CD4-positive, alpha-beta T cell (primary cell): ENCODE results near the gene PLCB2. TPM values are rescaled to one million over a fixed set of nuclear protein-coding genes. Genes with fewer than 3 reads are reported as not detected.

Source experiments
- ATAC-seq: fragments of 200-7000 bp; cut with Tn5 transposase; one replicate; pipeline ENCODE4 v1.10.0; 2022; ENCODE audit warnings: mild to moderate bottlenecking; ENCODE audit not compliant: poor library complexity
- CTCF ChIA-PET: fragments of 350-600 bp; sonication (Branson Sonifier 250); formaldehyde crosslinking; loops from one replicate; lab custom pipeline; 2021; ENCODE audit warnings: antibody characterized with exemption, inconsistent platforms; lab: Charles Lee
- POLR2A ChIA-PET: fragments of 350-600 bp; sonication (Branson Sonifier 250); formaldehyde crosslinking; loops from one replicate; lab custom pipeline; 2021; ENCODE audit warnings: antibody characterized with exemption, inconsistent platforms; lab: Charles Lee
- DNase-seq, 14 experiments: peaks; one replicate each; pipeline ENCODE4 v3.0.0-alpha.2; 2013 to 2020; ENCODE audit warnings: mixed read lengths in 2 of 14
- H3K27ac ChIP-seq, 2 donors: one replicate each; pipeline versions ENCODE4 v1.5.1 to v1.7.0; 2013; ENCODE audit warnings: low read length in 2 of 2, low read depth in 1 of 2, mild to moderate bottlenecking in 1 of 2
- H3K27me3 ChIP-seq, 2 experiments: 1 replicate in 1 of 2; 2 replicates in 1 of 2; pipeline versions ENCODE4 v1.6.1 to v1.7.0; 2013; ENCODE audit warnings: low read length in 2 of 2, control low read depth in 1 of 2, mild to moderate bottlenecking in 1 of 2, moderate library complexity in 1 of 2; ENCODE audit not compliant: insufficient read depth in 2 of 2, control insufficient read depth in 1 of 2
- H3K36me3 ChIP-seq: one replicate; pipeline ENCODE4 v1.6.1; 2013; ENCODE audit warnings: low read length, control low read depth; ENCODE audit not compliant: insufficient read depth
- H3K4me1 ChIP-seq: one replicate; pipeline ENCODE4 v1.6.1; 2013; ENCODE audit warnings: low read length, control low read depth; ENCODE audit not compliant: insufficient read depth
- H3K4me3 ChIP-seq: one replicate; pipeline ENCODE4 v1.5.1; 2013; ENCODE audit warnings: mild to moderate bottlenecking, low read length, moderate library complexity
- H3K9me3 ChIP-seq, 2 experiments: 1 replicate in 1 of 2; 2 replicates in 1 of 2; pipeline versions ENCODE4 v1.6.1 to v1.7.0; 2013; ENCODE audit warnings: low read length in 2 of 2, mild to moderate bottlenecking in 2 of 2, control low read depth in 1 of 2, moderate library complexity in 1 of 2; ENCODE audit not compliant: control insufficient read depth in 1 of 2, insufficient read depth in 1 of 2
- H3K27ac Mint-ChIP-seq: one replicate; pipeline ENCODE4 v1.8.0; 2020; ENCODE audit warnings: mixed read lengths
- H3K27me3 Mint-ChIP-seq: one replicate; pipeline ENCODE4 v1.8.0; 2021; ENCODE audit warnings: mixed read lengths
- H3K36me3 Mint-ChIP-seq: one replicate; pipeline ENCODE4 v1.8.0; 2021; ENCODE audit warnings: low read depth, mixed read lengths
- H3K4me1 Mint-ChIP-seq: one replicate; pipeline ENCODE4 v1.8.0; 2021; ENCODE audit warnings: low read depth, mixed read lengths
- H3K4me3 Mint-ChIP-seq: one replicate; pipeline ENCODE4 v1.8.0; 2020; ENCODE audit warnings: mild to moderate bottlenecking, mixed read lengths
- H3K9me3 Mint-ChIP-seq: one replicate; pipeline ENCODE4 v1.8.0; 2020; ENCODE audit warnings: mixed read lengths
- CTCF ChIP-seq: fragments of 200-600 bp; IDR thresholded peaks from one replicate; pipeline ENCODE4 v1.8.0; 2022; ENCODE audit warnings: antibody characterized with exemption, mild to moderate bottlenecking
- intact Hi-C, 2 experiments: fragments of 100-400 bp; cut with DNase I in 1 of 2; cut with micrococcal nuclease in 1 of 2; formaldehyde crosslinking; loops; one replicate each; pipeline versions ENCODE4 v1.15.1 to v1.9.0; 2023 to 2025; cut with DNase I, micrococcal nuclease
- total RNA-seq, 174 experiments: library from RNA in 2 of 174; stranded (reverse) in 2 of 174; gene quantifications; one replicate each; pipeline ENCODE4 v1.2.3 and lab custom pipeline; 2021 to 2026

PLCB2 gene
- total RNA-seq, 2 experiments from 2014 or later, result 206 to 222 TPM

GRCh38 chr15:40239404-40239692 is 68.4 kb downstream of the PLCB2 start:
- POLR2A ChIA-PET, result interaction anchor here (0.6 kb wide), 1 partner anchor 201 kb away, joined by 3 read pairs; no protein-coding TSS in a partner anchor
- intact Hi-C loops, result no loop called here
- no peak overlapping the region for H3K4me3 Mint-ChIP-seq

GRCh38 chr15:40238532-40239403 is 69.0 kb downstream of the PLCB2 start, which contains the start of gene PAK6:
TSS of gene PAK6 (plus strand) at chr15:40239063. CDS start at chr15:40264786, 25,723 bp downstream.
- Mint-ChIP-seq H3K4me1 (peaks cover 7% of the 10 kb centered on the region), H3K27me3 (peaks cover 30% of the 10 kb centered on the region), H3K9me3 (no peaks in the 10 kb centered on the region), H3K27ac (no peak within 1 kb of the TSS), H3K4me3 (no peak within 1 kb of the TSS), H3K36me3 (no peaks in the 10 kb centered on the region)
- intact Hi-C loops, result no loop called here
- DNase-seq, result peak in 3 of 14 experiments; percentile 15 to 40 (median 30)
- no peak for TF ChIP-seq CTCF
- no peaks in the 10 kb centered on the region for H3K36me3 ChIP-seq
- POLR2A ChIA-PET, result interaction anchor here (0.6 kb wide), 1 partner anchor 200 kb away, joined by 3 read pairs; no protein-coding TSS in a partner anchor
- peaks cover 0 to 12% of the 10 kb centered on the region in 2 experiments for H3K9me3 ChIP-seq
- H3K27ac ChIP-seq, result no peak within 1 kb of the TSS
- H3K27me3 ChIP-seq, result peaks cover 15 to 23% of the 10 kb centered on the region in 2 experiments
- peaks cover 10% of the 10 kb centered on the region for H3K4me1 ChIP-seq
- ATAC-seq, result peak; percentile 41
- CTCF ChIA-PET, result no interaction called here
- no peak within 1 kb of the TSS for H3K4me3 ChIP-seq

More at GRCh38 chr15:40239404-40239692, 68.4 kb downstream of the PLCB2 start:
- DNase-seq, result no peak
- Mint-ChIP-seq H3K9me3 (no peaks in the 10 kb centered on the region), H3K27ac (no peak overlapping the region), H3K27me3 (peaks cover 30% of the 10 kb centered on the region), H3K36me3 (no peaks in the 10 kb centered on the region), H3K4me1 (peaks cover 7% of the 10 kb centered on the region)
- H3K4me3 ChIP-seq, result no peak overlapping the region
- CTCF ChIA-PET, result no interaction called here
- no peak overlapping the region for H3K27ac ChIP-seq
- no peak for TF ChIP-seq CTCF
- no peaks in the 10 kb centered on the region for H3K36me3 ChIP-seq
- peak; percentile 8 for ATAC-seq
- peaks cover 15 to 23% of the 10 kb centered on the region in 2 experiments for H3K27me3 ChIP-seq
- peaks cover 0 to 12% of the 10 kb centered on the region in 2 experiments for H3K9me3 ChIP-seq
- peaks cover 10% of the 10 kb centered on the region for H3K4me1 ChIP-seq

Other genes starting within 250 kb of the PLCB2 start
- 10 to 100 TPM; 13.5 to 13.9 TPM for gene BMF, start 199.1 kb downstream of the PLCB2 start, total RNA-seq
- 1 to 10 TPM; 1.4 to 2.4 TPM for gene BUB1B, start 146.9 kb downstream of the PLCB2 start, total RNA-seq
- gene PAK6, start 68.9 kb downstream of the PLCB2 start, total RNA-seq, result under 1 TPM; 0.34 to 0.36 TPM
- not detected for gene ANKRD63, start 24.9 kb downstream of the PLCB2 start, total RNA-seq
- gene INAFM2, start 15.8 kb upstream of the PLCB2 start, total RNA-seq, result 1 to 10 TPM; 6.8 to 7.0 TPM
- gene CCDC9B, start 33.0 kb upstream of the PLCB2 start, total RNA-seq, result 1 to 10 TPM; 1.0 to 1.5 TPM
- not detected for gene PHGR1, start 43.1 kb upstream of the PLCB2 start, total RNA-seq
- gene DISP2, start 50.3 kb upstream of the PLCB2 start, total RNA-seq, result under 1 TPM; 0.03 to 0.06 TPM
- gene KNSTRN, start 74.8 kb upstream of the PLCB2 start, total RNA-seq, result 1 to 10 TPM; 2.8 to 3.0 TPM
- gene IVD, start 97.9 kb upstream of the PLCB2 start, total RNA-seq, result 10 to 100 TPM; 30.7 to 31.9 TPM
- gene BAHD1, start 133.0 kb upstream of the PLCB2 start, total RNA-seq, result 10 to 100 TPM; 20.3 to 21.5 TPM
- gene CHST14, start 163.0 kb upstream of the PLCB2 start, total RNA-seq, result 1 to 10 TPM; 4.6 to 5.1 TPM